ENCODE data around the gene PGBD4.

DNA sequence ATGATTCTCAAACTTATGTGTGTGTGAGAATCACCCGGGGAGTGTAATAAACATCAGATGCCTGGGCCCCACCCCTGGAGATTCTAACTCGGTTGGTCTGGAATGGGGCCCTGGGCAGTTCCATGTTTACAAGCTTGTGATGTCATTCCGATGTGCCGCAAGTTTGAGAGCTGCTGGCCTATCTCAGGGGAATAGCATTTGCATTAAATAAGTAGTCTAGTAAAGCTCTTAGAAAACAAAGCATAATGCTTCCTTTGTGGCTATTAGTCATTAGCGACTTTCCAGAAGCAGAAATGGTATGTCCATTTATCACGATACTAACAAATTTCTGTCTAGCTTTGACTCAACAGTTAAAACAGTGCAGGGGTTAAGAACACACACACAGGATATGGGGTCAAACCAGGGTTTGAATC is 20.9 kb downstream of the PGBD4 start:
- TF ChIP-seq EZH2 (IDR thresholded peaks at IDR 0.05; ENCODE audit: insufficient read depth, poor library complexity, severe bottlenecking): no peak
- TF ChIP-seq EZH2phosphoT487 (IDR thresholded peaks at IDR 0.05; ENCODE audit: insufficient read depth, low read depth): no peak

Measured in GM23248 (cell line).